HepG2 (cell line): ENCODE results near the gene DYNC2H1. TPM values are rescaled to one million over a fixed set of nuclear protein-coding genes. Genes with fewer than 3 reads are reported as not detected.
A peak's percentile ranks its signal among the peaks of the same experiment; 100 is the strongest.

Source experiments
- ATAC-seq: fragments of 200-7000 bp; cut with Tn5 transposase; 3 replicates; pipeline ENCODE4 v1.9.1; 2020; ENCODE audit warnings: mild to moderate bottlenecking, moderate library complexity
- BruUV-seq: library from RNA; stranded (reverse); fragments of 400-500 nt; replicated peaks from 2 replicates; lab custom pipeline; 2021; lab: Mats Ljungman, UMichigan
- CTCF ChIA-PET: fragments of 300-600 bp; formaldehyde crosslinking; extraction: SDS; loops from one replicate; lab custom pipeline; 2021; ENCODE audit warnings: low total read pairs, inconsistent platforms, low intra/inter-chr PET ratio; lab: Yijun Ruan, JAX
- POLR2A ChIA-PET: fragments of 350-600 bp; sonication (Branson Sonifier 250); formaldehyde crosslinking; loops from one replicate; lab custom pipeline; 2020; ENCODE audit warnings: antibody characterized with exemption, inconsistent platforms; lab: Yijun Ruan, JAX
- DNase-seq: peaks from one replicate; pipeline ENCODE4 v3.0.0-alpha.2; 2015; ENCODE audit warnings: low spot score
- FAIRE-seq: peaks from 3 replicates; lab custom pipeline; 2011; peaks lifted over from hg19 to GRCh38; lab: Jason Lieb, UNC
- H2AFZ ChIP-seq: one replicate; pipeline ENCODE4 v1.6.1; 2011; ENCODE audit warnings: low read length, inconsistent platforms
- H3K27ac ChIP-seq: fragments of 300-600 bp; 3 replicates; pipeline ENCODE4 v1.8.0; 2011; ENCODE audit warnings: mixed run types, mild to moderate bottlenecking, mixed read lengths, low read length, inconsistent platforms; ENCODE audit not compliant: insufficient read depth; ENCODE audit errors: extremely low read length
- H3K27me3 ChIP-seq, 2 experiments: fragments of 200-600 bp in 1 of 2; 2 replicates in 1 of 2; 3 replicates in 1 of 2; pipeline versions ENCODE4 v1.6.0 to v1.8.0; 2011; ENCODE audit warnings: low read length in 2 of 2, mild to moderate bottlenecking in 2 of 2, moderate library complexity in 2 of 2, inconsistent platforms in 1 of 2; ENCODE audit not compliant: insufficient read depth in 2 of 2, control insufficient read depth in 1 of 2
- H3K36me3 ChIP-seq, 2 experiments: fragments of 200-600 bp in 1 of 2; replicated peaks in 1 of 2; 2 replicates in 1 of 2; 3 replicates in 1 of 2; pipeline versions ENCODE4 v1.5.1 to v1.8.0; 2011; ENCODE audit warnings: low read length in 2 of 2, inconsistent platforms in 1 of 2; ENCODE audit not compliant: insufficient read depth in 2 of 2, control insufficient read depth in 1 of 2
- H3K4me1 ChIP-seq: 2 replicates; pipeline ENCODE4 v1.5.1; 2012; ENCODE audit warnings: low read length, inconsistent platforms; ENCODE audit not compliant: insufficient read depth
- H3K4me2 ChIP-seq: 2 replicates; pipeline ENCODE4 v1.6.0; 2011; ENCODE audit warnings: low read depth, low read length, inconsistent platforms
- H3K4me3 ChIP-seq, 3 experiments: fragments of 200-600 bp in 1 of 3; sonication (generic), shearing (Covaris generic) in 1 of 3; replicated peaks in 1 of 3; 2 replicates each; pipeline ENCODE4 v1.5.1; 2011 to 2016; ENCODE audit warnings: low read length in 3 of 3, inconsistent platforms in 2 of 3, low read depth in 2 of 3, mild to moderate bottlenecking in 2 of 3, control low read depth in 1 of 3, mixed read lengths in 1 of 3; ENCODE audit not compliant: insufficient read depth in 1 of 3
- H3K79me2 ChIP-seq: one replicate; pipeline ENCODE4 v1.6.1; 2011; ENCODE audit warnings: low read length, inconsistent platforms; ENCODE audit not compliant: insufficient read depth
- H3K9ac ChIP-seq: 2 replicates; pipeline ENCODE4 v1.6.0; 2011; ENCODE audit warnings: mild to moderate bottlenecking, low read depth, low read length, inconsistent platforms; ENCODE audit not compliant: insufficient read depth
- H3K9me3 ChIP-seq: 2 replicates; pipeline ENCODE4 v1.5.1; 2012; ENCODE audit warnings: mild to moderate bottlenecking, low read length
- H4K20me1 ChIP-seq: 2 replicates; pipeline ENCODE4 v1.6.0; 2011; ENCODE audit warnings: inconsistent platforms, mild to moderate bottlenecking, low read length, moderate library complexity; ENCODE audit not compliant: insufficient read depth
- BATF2 ChIP-seq: sonication (generic); formaldehyde crosslinking; IDR thresholded peaks from 2 replicates; pipeline ENCODE4 v1.8.0; 2022; ENCODE audit warnings: mild to moderate bottlenecking, missing genetic modification reagents, moderate library complexity
- CTCF ChIP-seq: sonication (generic); formaldehyde crosslinking; IDR thresholded peaks from 2 replicates; pipeline ENCODE4 v1.5.0; 2020; ENCODE audit warnings: mild to moderate bottlenecking, missing genetic modification reagents, moderate library complexity
- FOXP1 ChIP-seq, 2 experiments: fragments of 450-650 bp in 1 of 2; IDR thresholded peaks; 2 replicates each; pipeline ENCODE4 v1.6.1; 2017 to 2018; ENCODE audit warnings: antibody characterized with exemption in 1 of 2
- GABPA ChIP-seq, 2 experiments: IDR thresholded peaks; 2 replicates each; pipeline ENCODE4 v1.6.1; 2011 to 2016; ENCODE audit warnings: low read depth in 2 of 2, low read length in 1 of 2, missing biosample characterization in 1 of 2, missing genetic modification characterization in 1 of 2
- HOXA3 ChIP-seq: sonication (generic); formaldehyde crosslinking; IDR thresholded peaks from 2 replicates; pipeline ENCODE4 v1.5.0; 2020; ENCODE audit warnings: missing genetic modification reagents
- RARG ChIP-seq: sonication (generic); formaldehyde crosslinking; IDR thresholded peaks from 2 replicates; pipeline ENCODE4 v1.4.0; 2020; ENCODE audit warnings: low read depth, mild to moderate bottlenecking, missing genetic modification reagents
- RBM22 ChIP-seq: fragments of 200-400 bp; formaldehyde crosslinking; optimal IDR thresholded peaks from 2 replicates; pipeline ENCODE3; 2017; ENCODE audit warnings: mild to moderate bottlenecking, low read length, moderate library complexity
- RCOR2 ChIP-seq: IDR thresholded peaks from 2 replicates; pipeline ENCODE4 v1.6.1; 2016; ENCODE audit warnings: missing biosample characterization, missing genetic modification reagents
- SOX6 ChIP-seq, 2 experiments: fragments of 450-650 bp in 1 of 2; sonication (generic) in 1 of 2; formaldehyde crosslinking in 1 of 2; IDR thresholded peaks; 2 replicates each; pipeline versions ENCODE4 v1.4.0 to v1.6.1; 2017 to 2020; ENCODE audit warnings: antibody characterized with exemption in 1 of 2, mild to moderate bottlenecking in 1 of 2, missing genetic modification reagents in 1 of 2
- ZFY ChIP-seq: sonication (generic); formaldehyde crosslinking; IDR thresholded peaks from 2 replicates; pipeline ENCODE4 v1.4.0; 2020; ENCODE audit warnings: missing genetic modification reagents
- ZNF3 ChIP-seq: IDR thresholded peaks from 2 replicates; pipeline ENCODE4 v1.7.0; 2017; ENCODE audit warnings: inconsistent platforms
- WGBS: methylation state at CpG from one replicate; pipeline ENCODE4 v1.1.6; 2017; ENCODE audit warnings: low lambda C conversion rate; 5-methylcytosine and 5-hydroxymethylcytosine counted together
- in situ Hi-C: cut with HindIII; loops from 2 replicates; pipeline ENCODE4 v1.10.0; 2017; ENCODE audit warnings: low pct_unique_long_range_greater_than_20kb; ENCODE audit not compliant: extremely low pct_ligation_motif_present
- intact Hi-C: fragments of 100-400 bp; cut with micrococcal nuclease; formaldehyde crosslinking; loops from one replicate; pipeline ENCODE4 v1.10.0; 2022; ENCODE audit not compliant: unreplicated experiment
- polyA plus RNA-seq, 8 experiments: library from polyadenylated mRNA; depleted of rRNA in 3 of 8; stranded (reverse) in 7 of 8; unstranded in 1 of 8; fragments of >200 nt; fragmentation: Illumina TruSeq in 4 of 8; extraction: Trizol in 4 of 8; gene quantifications; 2 replicates each; pipeline versions ENCODE4 v1.2.1 to v1.2.3, GENCODE V29; 2011 to 2016; ENCODE audit warnings: low read depth in 4 of 8, missing spikeins in 1 of 8, mixed read lengths in 1 of 8; ENCODE audit not compliant: insufficient read depth in 1 of 8
- total RNA-seq, 5 experiments: library from RNA; depleted of rRNA; stranded (reverse); fragments of >200 nt; fragmentation: Illumina TruSeq; extraction: Trizol; gene quantifications; 2 replicates each; pipeline ENCODE4 v1.2.3, GENCODE V29; 2016; ENCODE audit warnings: low read depth in 1 of 5
- TF ChIP-seq, protein P1 (sequence below): sonication (generic); formaldehyde crosslinking; IDR thresholded peaks from 2 replicates; pipeline ENCODE4 v1.5.0; 2020; ENCODE audit warnings: mild to moderate bottlenecking, missing genetic modification reagents
- TF ChIP-seq, protein P2 (sequence below): IDR thresholded peaks from 2 replicates; pipeline ENCODE4 v1.6.1; 2016; ENCODE audit warnings: mild to moderate bottlenecking, missing biosample characterization, missing genetic modification reagents
- TF ChIP-seq, protein P3 (sequence below): IDR thresholded peaks from 2 replicates; pipeline ENCODE4 v1.6.1; 2016
- TF ChIP-seq, protein P4 (sequence below): sonication (generic); formaldehyde crosslinking; IDR thresholded peaks from 2 replicates; pipeline ENCODE4 v1.8.0; 2022; ENCODE audit warnings: low read depth, missing genetic modification reagents

DYNC2H1 gene
- total and polyA plus RNA-seq, 2 of the 13 experiments (the other 11 are each of a cell fraction or from before 2014, with no cell fraction given) = 0.49 to 0.66 TPM

DNA sequence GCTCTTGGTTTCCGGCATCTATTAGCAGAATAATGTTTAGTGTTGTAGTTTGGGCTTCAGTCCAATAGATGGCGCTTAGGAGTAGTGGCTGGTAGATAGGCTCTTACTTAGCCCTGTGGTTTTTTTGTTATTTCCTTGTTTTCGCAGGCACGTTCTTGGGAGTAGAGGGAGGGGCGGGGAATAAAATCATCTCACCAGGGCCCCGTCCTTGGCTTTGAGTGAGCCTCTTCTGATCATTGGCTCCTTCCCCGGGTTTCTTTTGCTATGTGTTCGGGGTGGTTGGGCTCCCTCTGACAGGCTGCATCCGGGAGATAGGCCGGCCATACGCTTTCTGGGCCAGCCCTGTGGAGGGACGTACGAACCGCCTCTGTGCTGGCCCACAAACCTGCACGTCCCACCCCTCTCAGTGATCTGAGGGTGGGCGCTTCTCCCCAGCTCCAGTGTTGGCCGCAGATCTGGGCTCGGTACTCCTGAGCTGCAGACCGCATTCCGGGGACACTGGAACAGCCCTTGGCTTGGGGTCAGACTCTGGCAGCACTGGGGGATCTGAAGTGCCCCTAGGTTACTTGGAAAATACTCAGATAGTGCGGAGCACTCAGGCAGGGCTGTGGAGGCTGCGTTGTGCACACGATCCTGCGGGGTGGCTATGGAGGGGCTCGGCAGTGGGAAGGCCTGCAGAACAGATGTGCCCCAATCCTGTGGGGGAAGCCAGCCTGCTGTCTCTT, 217.0 kb downstream of the DYNC2H1 start:
- BruUV-seq = no TSS peak
- Histone ChIP-seq H3K4me1 (no peaks in the 10 kb centered on the region), H2AFZ (no peak overlapping the region), H3K36me3 (no peaks in the 10 kb centered on the region), H3K27me3 (no peaks in the 10 kb centered on the region), H3K4me2 (peak overlapping the region; percentile 55), H3K27ac (no peak overlapping the region), H3K9me3 (no peaks in the 10 kb centered on the region), H3K79me2 (no peaks in the 10 kb centered on the region), H3K4me3 (peak overlapping the region in 1 of 3 experiments; percentile 9; a peak in 1 of 6 replicates), H3K9ac (no peak overlapping the region; the same call in 1 of the 2 replicates), H4K20me1 (no peaks in the 10 kb centered on the region)
- intact Hi-C loops = loop anchor here (1.0 kb wide), 1 partner anchor 275 kb away; no protein-coding TSS in a partner anchor
- CTCF ChIA-PET = interaction anchor here (1.2 kb wide), 1 partner anchor 274 kb away, joined by 5 read pairs; no protein-coding TSS in a partner anchor
- POLR2A ChIA-PET = no interaction called here
- peak; percentile 97 for ATAC-seq
- WGBS = 44% methylated on average over 20 of the region's 25 CpGs
- FAIRE-seq = peak; percentile 63
- in situ Hi-C loops = loop anchor here (10.0 kb wide), 1 partner anchor 269 kb away; no protein-coding TSS in a partner anchor
- peak; percentile 51 for DNase-seq
- TF ChIP-seq ZFY (peak; percentile 18; the same call in 1 of the 2 replicates), HOXA3 (CRISPR knock-in tag) (no peak), RCOR2 (no peak), GABPA (IDR thresholded peaks at IDR 0.05; ENCODE audit: low read depth, low read length) (no peak), GABPA (CRISPR knock-in tag; IDR thresholded peaks at IDR 0.05; ENCODE audit: low read depth) (no peak), BATF2 (CRISPR knock-in tag) (no peak), RARG (CRISPR knock-in tag) (no peak), ZNF3 (CRISPR knock-in tag) (no peak), FOXP1 (IDR thresholded peaks at IDR 0.05) (no peak), FOXP1 (CRISPR knock-in tag; IDR thresholded peaks at IDR 0.05) (no peak), RBM22 (no peak), CTCF (peak; percentile 70), SOX6 (IDR thresholded peaks at IDR 0.05) (no peak), SOX6 (CRISPR knock-in tag; IDR thresholded peaks at IDR 0.05) (no peak)
- TF ChIP-seq, protein P1, sequence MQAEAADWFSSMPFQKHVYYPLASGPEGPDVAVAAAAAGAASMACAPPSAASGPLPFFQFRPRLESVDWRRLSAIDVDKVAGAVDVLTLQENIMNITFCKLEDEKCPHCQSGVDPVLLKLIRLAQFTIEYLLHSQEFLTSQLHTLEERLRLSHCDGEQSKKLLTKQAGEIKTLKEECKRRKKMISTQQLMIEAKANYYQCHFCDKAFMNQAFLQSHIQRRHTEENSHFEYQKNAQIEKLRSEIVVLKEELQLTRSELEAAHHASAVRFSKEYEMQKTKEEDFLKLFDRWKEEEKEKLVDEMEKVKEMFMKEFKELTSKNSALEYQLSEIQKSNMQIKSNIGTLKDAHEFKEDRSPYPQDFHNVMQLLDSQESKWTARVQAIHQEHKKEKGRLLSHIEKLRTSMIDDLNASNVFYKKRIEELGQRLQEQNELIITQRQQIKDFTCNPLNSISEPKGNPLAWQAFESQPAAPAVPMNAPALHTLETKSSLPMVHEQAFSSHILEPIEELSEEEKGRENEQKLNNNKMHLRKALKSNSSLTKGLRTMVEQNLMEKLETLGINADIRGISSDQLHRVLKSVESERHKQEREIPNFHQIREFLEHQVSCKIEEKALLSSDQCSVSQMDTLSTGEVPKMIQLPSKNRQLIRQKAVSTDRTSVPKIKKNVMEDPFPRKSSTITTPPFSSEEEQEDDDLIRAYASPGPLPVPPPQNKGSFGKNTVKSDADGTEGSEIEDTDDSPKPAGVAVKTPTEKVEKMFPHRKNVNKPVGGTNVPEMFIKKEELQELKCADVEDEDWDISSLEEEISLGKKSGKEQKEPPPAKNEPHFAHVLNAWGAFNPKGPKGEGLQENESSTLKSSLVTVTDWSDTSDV (CRISPR knock-in tag) = no peak
- TF ChIP-seq, protein P2, sequence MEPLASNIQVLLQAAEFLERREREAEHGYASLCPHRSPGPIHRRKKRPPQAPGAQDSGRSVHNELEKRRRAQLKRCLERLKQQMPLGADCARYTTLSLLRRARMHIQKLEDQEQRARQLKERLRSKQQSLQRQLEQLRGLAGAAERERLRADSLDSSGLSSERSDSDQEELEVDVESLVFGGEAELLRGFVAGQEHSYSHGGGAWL (CRISPR knock-in tag) = no peak
- TF ChIP-seq, protein P3, sequence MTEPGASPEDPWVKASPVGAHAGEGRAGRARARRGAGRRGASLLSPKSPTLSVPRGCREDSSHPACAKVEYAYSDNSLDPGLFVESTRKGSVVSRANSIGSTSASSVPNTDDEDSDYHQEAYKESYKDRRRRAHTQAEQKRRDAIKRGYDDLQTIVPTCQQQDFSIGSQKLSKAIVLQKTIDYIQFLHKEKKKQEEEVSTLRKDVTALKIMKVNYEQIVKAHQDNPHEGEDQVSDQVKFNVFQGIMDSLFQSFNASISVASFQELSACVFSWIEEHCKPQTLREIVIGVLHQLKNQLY (CRISPR knock-in tag) = no peak
- TF ChIP-seq, protein P4, sequence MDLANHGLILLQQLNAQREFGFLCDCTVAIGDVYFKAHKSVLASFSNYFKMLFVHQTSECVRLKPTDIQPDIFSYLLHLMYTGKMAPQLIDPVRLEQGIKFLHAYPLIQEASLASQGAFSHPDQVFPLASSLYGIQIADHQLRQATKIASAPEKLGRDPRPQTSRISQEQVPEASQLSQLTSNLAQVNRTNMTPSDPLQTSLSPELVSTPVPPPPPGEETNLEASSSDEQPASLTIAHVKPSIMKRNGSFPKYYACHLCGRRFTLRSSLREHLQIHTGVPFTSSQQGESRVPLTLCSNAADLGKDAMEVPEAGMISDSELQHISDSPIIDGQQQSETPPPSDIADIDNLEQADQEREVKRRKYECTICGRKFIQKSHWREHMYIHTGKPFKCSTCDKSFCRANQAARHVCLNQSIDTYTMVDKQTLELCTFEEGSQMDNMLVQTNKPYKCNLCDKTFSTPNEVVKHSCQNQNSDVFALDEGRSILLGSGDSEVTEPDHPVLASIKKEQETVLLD = no peak
